Peyer's patch (tissue), 4 donors: ENCODE data around the gene CNGA2. TPM values are rescaled to one million over a fixed set of nuclear protein-coding genes. Genes with fewer than 3 reads are reported as not detected.
"Not testable (repeated sequence)": the region's sequence is repeated elsewhere in the genome, so short reads cannot be mapped to it uniquely, and the experiment has no call there.

Experiments
- DNase-seq, 3 donors: peaks; one replicate each; pipeline ENCODE4 v3.0.0-alpha.2; 2017 to 2019
- H3K27ac ChIP-seq, 4 donors: fragments of 200-600 bp; sonication (generic); one replicate each; pipeline ENCODE4 v1.5.1; 2016 to 2019
- H3K27me3 ChIP-seq, 2 donors: fragments of 200-600 bp; sonication (generic); one replicate each; pipeline ENCODE4 v1.5.1; 2019
- H3K36me3 ChIP-seq, 3 donors: fragments of 200-600 bp; sonication (generic); one replicate each; pipeline ENCODE4 v1.5.1; 2016 to 2019
- H3K4me1 ChIP-seq, 4 donors: fragments of 200-600 bp; sonication (generic); one replicate each; pipeline ENCODE4 v1.5.1; 2016 to 2019
- H3K4me3 ChIP-seq, 4 donors: fragments of 200-600 bp; sonication (generic); 1 replicate in 3 of 4; 2 replicates in 1 of 4; pipeline ENCODE4 v1.5.1; 2016 to 2019; ENCODE audit warnings: mild to moderate bottlenecking in 1 of 4
- H3K9me3 ChIP-seq, 4 donors: fragments of 200-600 bp; sonication (generic); one replicate each; pipeline ENCODE4 v1.5.1; 2016 to 2019; ENCODE audit warnings: mild to moderate bottlenecking in 1 of 4
- CTCF ChIP-seq, 6 experiments: fragments of 450-650 bp in 4 of 6; fragments of 200-600 bp in 2 of 6; sonication (generic) in 1 of 6; IDR thresholded peaks; one replicate each; pipeline ENCODE4 v1.5.1; 2017 to 2019; ENCODE audit warnings: antibody characterized with exemption in 6 of 6, mild to moderate bottlenecking in 3 of 6, moderate library complexity in 1 of 6
- POLR2A ChIP-seq, 2 donors: fragments of 450-650 bp; IDR thresholded peaks; one replicate each; pipeline ENCODE4 v1.5.1; 2017; ENCODE audit warnings: antibody characterized with exemption in 2 of 2, mild to moderate bottlenecking in 2 of 2, moderate library complexity in 2 of 2
- total RNA-seq, 4 donors: library from RNA; depleted of rRNA; stranded (reverse); fragments of >200 nt; gene quantifications; one replicate each; pipeline ENCODE4 v1.1.0, GENCODE V29; 2016

The CNGA2 gene
- total RNA-seq, 4 donors from 2014 or later, result not detected

GRCh38 chrX:151694661-151695582 is 39.6 kb upstream of the CNGA2 start, which contains the start of gene PRRG3:
Gene PRRG3 (plus strand): TSS chrX:151695458. CDS start chrX:151698815, 3,357 bp downstream.
- H3K27ac ChIP-seq, result no peak within 1 kb of the TSS
- no peaks in the 10 kb centered on the region for H3K4me1 ChIP-seq
- TF ChIP-seq CTCF (IDR thresholded peaks at IDR 0.05) (no peak), POLR2A (IDR thresholded peaks at IDR 0.05) (no peak)
- H3K27me3 ChIP-seq, result no peaks in the 10 kb centered on the region
- H3K36me3 ChIP-seq, result no peaks in the 10 kb centered on the region
- no peaks in the 10 kb centered on the region for H3K9me3 ChIP-seq
- no peak for DNase-seq
- H3K4me3 ChIP-seq, result no peak within 1 kb of the TSS

GRCh38 chrX:151695583-151696340 is 38.8 kb upstream of the CNGA2 start:
- no peaks in the 10 kb centered on the region for H3K27me3 ChIP-seq
- H3K4me3 ChIP-seq, result no peak overlapping the region
- no peaks in the 10 kb centered on the region for H3K4me1 ChIP-seq
- no peaks in the 10 kb centered on the region for H3K9me3 ChIP-seq
- TF ChIP-seq POLR2A (IDR thresholded peaks at IDR 0.05), result no peak
- TF ChIP-seq CTCF (IDR thresholded peaks at IDR 0.05), result no peak
- H3K27ac ChIP-seq, result no peak overlapping the region
- no peaks in the 10 kb centered on the region for H3K36me3 ChIP-seq
- no peak for DNase-seq

- H3K9me3 ChIP-seq, H3K27me3 ChIP-seq, H3K4me1 ChIP-seq, H3K36me3 ChIP-seq, H3K27ac ChIP-seq, H3K4me3 ChIP-seq, DNase-seq: not testable (repeated sequence)
These were observed 37.5 kb upstream of the CNGA2 start for GRCh38 chrX:151697082-151697481.

- H3K27me3 ChIP-seq, result no peaks in the 10 kb centered on the region
- no peak overlapping the region for H3K4me3 ChIP-seq
- no peaks in the 10 kb centered on the region for H3K9me3 ChIP-seq
- no peaks in the 10 kb centered on the region for H3K36me3 ChIP-seq
- TF ChIP-seq POLR2A (IDR thresholded peaks at IDR 0.05), result no peak
- H3K4me1 ChIP-seq, result no peaks in the 10 kb centered on the region
- DNase-seq, result no peak
- H3K27ac ChIP-seq, result no peak overlapping the region
These were observed 37.0 kb upstream of the CNGA2 start for GRCh38 chrX:151697522-151697921.

- H3K4me1 ChIP-seq, result no peaks in the 10 kb centered on the region
- H3K27ac ChIP-seq, result no peak overlapping the region
- no peak overlapping the region for H3K4me3 ChIP-seq
- DNase-seq, result no peak
- H3K36me3 ChIP-seq, result no peaks in the 10 kb centered on the region
- H3K9me3 ChIP-seq, result no peaks in the 10 kb centered on the region
- TF ChIP-seq CTCF (IDR thresholded peaks at IDR 0.05) (no peak), POLR2A (IDR thresholded peaks at IDR 0.05) (no peak)
- H3K27me3 ChIP-seq, result no peaks in the 10 kb centered on the region
These were observed 36.1 kb upstream of the CNGA2 start for GRCh38 chrX:151698485-151698884.

GRCh38 chrX:151699746-151700145 is 34.8 kb upstream of the CNGA2 start:
- H3K27me3 ChIP-seq, result no peaks in the 10 kb centered on the region

More at GRCh38 chrX:151699746-151700145, 34.8 kb upstream of the CNGA2 start:
- Histone ChIP-seq H3K4me3 (no peak overlapping the region), H3K9me3 (no peaks in the 10 kb centered on the region), H3K27ac (no peak overlapping the region), H3K36me3 (no peaks in the 10 kb centered on the region), H3K4me1 (no peaks in the 10 kb centered on the region)
- no peak for TF ChIP-seq POLR2A (IDR thresholded peaks at IDR 0.05)
- no peak for TF ChIP-seq CTCF (IDR thresholded peaks at IDR 0.05)
- DNase-seq, result peak in 1 of 3 donors; percentile 17
